OCI-LY7 (cell line): Measurements from ENCODE around the gene AKAP13. TPM values are rescaled to one million over a fixed set of nuclear protein-coding genes. Genes with fewer than 3 reads are reported as not detected.

Experiments used
- BruUV-seq: library from RNA; stranded (reverse); fragments of 400-500 nt; replicated peaks from 2 replicates; lab custom pipeline; 2021; lab: Mats Ljungman, UMichigan
- CTCF ChIA-PET: fragments of 300-600 bp; sonication (Branson Sonifier 250); formaldehyde crosslinking; loops from one replicate; lab custom pipeline; 2022; ENCODE audit warnings: antibody characterized with exemption; ENCODE audit not compliant: unreplicated experiment; lab: Charles Lee
- POLR2A ChIA-PET: fragments of 300-600 bp; sonication (Branson Sonifier 250); formaldehyde crosslinking; loops from one replicate; lab custom pipeline; 2022; ENCODE audit warnings: antibody characterized with exemption; lab: Charles Lee
- DNase-seq: peaks from one replicate; pipeline ENCODE4 v3.0.0-alpha.2; 2015; ENCODE audit warnings: low spot score
- H2AFZ ChIP-seq: fragments of 200-600 bp; sonication (generic), shearing (Covaris generic); 2 replicates; pipeline ENCODE4 v1.6.1; 2014; ENCODE audit warnings: mild to moderate bottlenecking, antibody characterized with exemption, low read length, moderate library complexity
- H3K27ac ChIP-seq: fragments of 200-600 bp; sonication (generic); 2 replicates; pipeline ENCODE4 v1.5.1; 2014; ENCODE audit warnings: mixed run types, low read depth, mild to moderate bottlenecking, moderate library complexity, low read length, inconsistent platforms; ENCODE audit not compliant: poor library complexity, severe bottlenecking
- H3K36me3 ChIP-seq: fragments of 200-600 bp; sonication (generic); 2 replicates; pipeline ENCODE4 v1.6.1; 2014; ENCODE audit warnings: mild to moderate bottlenecking, antibody characterized with exemption, low read length, moderate library complexity, mixed read lengths; ENCODE audit not compliant: insufficient read depth
- H3K4me1 ChIP-seq: fragments of 200-600 bp; sonication (generic); 2 replicates; pipeline ENCODE4 v1.5.1; 2014; ENCODE audit warnings: mild to moderate bottlenecking, low read length; ENCODE audit not compliant: insufficient read depth, poor library complexity, severe bottlenecking
- H3K4me2 ChIP-seq: fragments of 200-600 bp; sonication (generic); 2 replicates; pipeline ENCODE4 v1.6.1; 2014; ENCODE audit warnings: mild to moderate bottlenecking, low read length
- H3K4me3 ChIP-seq: fragments of 200-600 bp; sonication (generic); 2 replicates; pipeline ENCODE4 v1.5.1; 2014; ENCODE audit warnings: mild to moderate bottlenecking, low read depth, low read length; ENCODE audit not compliant: poor library complexity, severe bottlenecking
- H3K79me2 ChIP-seq: fragments of 200-600 bp; sonication (generic); 2 replicates; pipeline ENCODE4 v1.6.1; 2016; ENCODE audit warnings: low read depth, mild to moderate bottlenecking, low read length, moderate library complexity, mixed read lengths; ENCODE audit not compliant: insufficient read depth
- H3K9me2 ChIP-seq: fragments of 200-600 bp; sonication (generic); 2 replicates; pipeline ENCODE4 v1.6.1; 2016; ENCODE audit warnings: mild to moderate bottlenecking, low read length, mixed read lengths; ENCODE audit not compliant: insufficient read depth
- H3K9me3 ChIP-seq: fragments of 200-600 bp; sonication (generic); 2 replicates; pipeline ENCODE4 v1.6.1; 2014; ENCODE audit warnings: mild to moderate bottlenecking, mixed run types, low read length, mixed read lengths
- H4K20me1 ChIP-seq: fragments of 200-600 bp; sonication (generic); 2 replicates; pipeline ENCODE4 v1.6.1; 2014; ENCODE audit warnings: mild to moderate bottlenecking, antibody characterized with exemption, low read length, moderate library complexity, mixed read lengths; ENCODE audit not compliant: insufficient read depth
- EZH2phosphoT487 ChIP-seq: fragments of 200-600 bp; sonication (generic); IDR thresholded peaks from 2 replicates; pipeline ENCODE4 v1.6.1; 2018; ENCODE audit warnings: low read depth, borderline replicate concordance, mild to moderate bottlenecking, mixed run types, antibody characterized with exemption, low read length, moderate library complexity, mixed read lengths
- intact Hi-C: fragments of 100-400 bp; cut with micrococcal nuclease; formaldehyde crosslinking; loops from one replicate; pipeline ENCODE4 v1.10.0; 2022; ENCODE audit not compliant: unreplicated experiment
- total RNA-seq, 2 experiments: library from RNA; depleted of rRNA in 1 of 2; stranded (reverse); fragments of >200 nt in 1 of 2; shearing (Covaris generic) in 1 of 2; gene quantifications; 2 replicates each; pipeline ENCODE4 v1.2.3, GENCODE V29; 2014 to 2022
- TF ChIP-seq, protein P1 (sequence below): fragments of 200-600 bp; sonication (generic); conservative IDR thresholded peaks from 2 replicates; pipeline ENCODE4 v1.5.1; 2014; ENCODE audit warnings: mild to moderate bottlenecking, antibody characterized with exemption, low read length, moderate library complexity, mixed read lengths

The AKAP13 gene
- total RNA-seq, 2 experiments from 2014 or later: 140 to 250 TPM

DNA sequence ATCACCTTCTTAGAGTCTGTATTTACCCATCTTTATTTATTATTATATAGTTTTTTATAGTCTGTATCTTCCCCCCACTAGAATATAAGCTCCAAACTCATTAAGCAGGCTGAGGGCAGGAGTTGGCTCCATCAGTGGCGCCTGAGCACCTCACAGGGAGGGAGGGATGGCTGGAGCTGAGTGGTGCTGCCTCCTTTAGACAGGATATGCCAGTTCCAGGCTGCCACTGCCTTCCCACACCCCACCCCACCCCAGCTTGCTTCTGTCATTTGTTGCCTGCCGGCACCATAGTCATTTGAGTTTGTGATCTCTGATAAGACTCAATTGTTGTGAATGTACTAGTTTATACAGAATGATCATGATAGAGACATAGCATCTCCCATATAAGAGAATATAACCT, 328.8 kb downstream of the AKAP13 start:
- H3K4me3 ChIP-seq: no peak overlapping the region
- H4K20me1 ChIP-seq: no peaks in the 10 kb centered on the region
- no peak overlapping the region for H3K27ac ChIP-seq
- no TSS peak for BruUV-seq
- ChIA-PET POLR2A (interaction anchor here (0.6 to 1.3 kb wide), 3 partner anchors 18 to 102 kb away, joined by 3 to 5 read pairs (median 5); no protein-coding TSS in a partner anchor), CTCF (no interaction called here)
- TF ChIP-seq EZH2phosphoT487: no peak
- TF ChIP-seq, protein P1, sequence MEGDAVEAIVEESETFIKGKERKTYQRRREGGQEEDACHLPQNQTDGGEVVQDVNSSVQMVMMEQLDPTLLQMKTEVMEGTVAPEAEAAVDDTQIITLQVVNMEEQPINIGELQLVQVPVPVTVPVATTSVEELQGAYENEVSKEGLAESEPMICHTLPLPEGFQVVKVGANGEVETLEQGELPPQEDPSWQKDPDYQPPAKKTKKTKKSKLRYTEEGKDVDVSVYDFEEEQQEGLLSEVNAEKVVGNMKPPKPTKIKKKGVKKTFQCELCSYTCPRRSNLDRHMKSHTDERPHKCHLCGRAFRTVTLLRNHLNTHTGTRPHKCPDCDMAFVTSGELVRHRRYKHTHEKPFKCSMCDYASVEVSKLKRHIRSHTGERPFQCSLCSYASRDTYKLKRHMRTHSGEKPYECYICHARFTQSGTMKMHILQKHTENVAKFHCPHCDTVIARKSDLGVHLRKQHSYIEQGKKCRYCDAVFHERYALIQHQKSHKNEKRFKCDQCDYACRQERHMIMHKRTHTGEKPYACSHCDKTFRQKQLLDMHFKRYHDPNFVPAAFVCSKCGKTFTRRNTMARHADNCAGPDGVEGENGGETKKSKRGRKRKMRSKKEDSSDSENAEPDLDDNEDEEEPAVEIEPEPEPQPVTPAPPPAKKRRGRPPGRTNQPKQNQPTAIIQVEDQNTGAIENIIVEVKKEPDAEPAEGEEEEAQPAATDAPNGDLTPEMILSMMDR: no peak
- H3K4me1 ChIP-seq: peaks cover 44% of the 10 kb centered on the region
- intact Hi-C loops: loop anchor here (5.0 to 10.0 kb wide), 2 partner anchors 227 to 324 kb away; partner anchors contain the start of gene AKAP13
- H3K9me2 ChIP-seq: no peaks in the 10 kb centered on the region
- H2AFZ ChIP-seq: no peak overlapping the region
- no peak overlapping the region for H3K4me2 ChIP-seq
- DNase-seq: no peak
- H3K36me3 ChIP-seq: peaks cover 77% of the 10 kb centered on the region
- H3K79me2 ChIP-seq: peaks cover 49% of the 10 kb centered on the region
- H3K9me3 ChIP-seq: no peaks in the 10 kb centered on the region

DNA sequence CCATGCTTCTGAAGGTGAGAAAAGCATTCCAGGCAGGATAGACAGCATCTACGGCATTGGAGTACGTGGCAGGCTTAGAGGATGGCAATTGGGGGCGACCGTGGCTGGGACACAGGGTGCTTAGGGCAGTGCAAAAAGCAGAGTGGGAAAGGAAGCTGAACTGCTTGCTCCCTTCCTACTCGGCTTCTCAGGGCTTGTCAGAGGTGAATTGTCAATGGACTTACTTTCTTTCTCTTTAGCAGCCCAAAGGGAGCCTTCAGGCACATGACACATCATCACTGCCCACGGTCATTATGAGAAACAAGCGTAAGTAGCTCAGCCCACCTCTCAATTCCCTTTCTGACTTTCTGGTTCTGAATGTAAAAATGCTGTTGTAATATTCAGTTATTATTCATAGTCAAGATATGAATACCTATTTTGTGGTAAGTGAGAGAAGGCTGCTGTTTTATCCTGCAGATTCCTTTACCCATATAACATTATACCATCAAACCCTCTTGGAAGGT, 330.0 kb downstream of the AKAP13 start:
- intact Hi-C loops: no loop called here
- Histone ChIP-seq H3K27ac (no peak overlapping the region), H2AFZ (no peak overlapping the region), H3K4me2 (no peak overlapping the region), H3K9me2 (no peaks in the 10 kb centered on the region), H3K4me1 (peaks cover 33% of the 10 kb centered on the region), H3K9me3 (no peaks in the 10 kb centered on the region), H3K79me2 (peaks cover 38% of the 10 kb centered on the region; the same call in 1 of the 2 replicates), H4K20me1 (no peaks in the 10 kb centered on the region), H3K36me3 (peaks cover 81% of the 10 kb centered on the region), H3K4me3 (no peak overlapping the region)
- ChIA-PET CTCF (no interaction called here), POLR2A (interaction anchor here (0.6 to 0.7 kb wide), 2 partner anchors 20 to 31 kb away, joined by 3 to 5 read pairs; no protein-coding TSS in a partner anchor)
- no peak for DNase-seq
- TF ChIP-seq EZH2phosphoT487: no peak
- no TSS peak for BruUV-seq

DNA sequence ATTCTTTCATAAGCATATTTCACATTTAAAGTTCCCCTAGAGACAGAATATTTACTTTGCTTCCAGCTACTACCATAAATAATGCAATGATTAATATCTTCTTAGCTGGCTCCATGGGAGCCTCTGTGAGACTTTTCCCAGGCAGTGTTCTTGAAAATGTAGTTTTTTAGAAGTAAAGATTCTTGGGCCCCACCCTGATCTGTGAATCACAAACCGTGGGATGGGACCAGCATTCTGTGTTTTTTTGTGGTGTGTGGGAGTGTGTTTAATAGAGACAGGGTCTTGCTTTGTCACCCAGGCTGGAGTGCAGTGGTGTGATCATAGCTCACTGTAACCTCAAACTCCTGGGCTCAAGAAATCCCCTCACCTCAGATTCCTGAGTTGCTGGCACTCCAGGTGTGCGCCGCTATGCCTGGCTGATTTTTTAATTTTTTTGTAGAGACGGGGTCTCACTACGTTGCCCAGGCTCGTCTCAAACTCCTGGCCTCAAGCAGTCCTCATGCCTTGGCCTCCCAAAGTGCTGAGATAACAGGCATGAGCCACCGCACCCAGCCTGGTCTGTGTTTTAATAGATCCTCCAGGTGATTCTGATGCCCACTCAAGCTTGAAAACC, 331.3 kb downstream of the AKAP13 start:
- intact Hi-C loops: no loop called here
- H3K36me3 ChIP-seq: peaks cover 87% of the 10 kb centered on the region
- H3K4me3 ChIP-seq: no peak overlapping the region
- no peak overlapping the region for H3K27ac ChIP-seq
- no TSS peak for BruUV-seq
- POLR2A ChIA-PET: no interaction called here
- DNase-seq: no peak
- no peak overlapping the region for H3K4me2 ChIP-seq
- H2AFZ ChIP-seq: no peak overlapping the region
- no peaks in the 10 kb centered on the region for H4K20me1 ChIP-seq
- no peak for TF ChIP-seq EZH2phosphoT487
- TF ChIP-seq, protein P1: no peak
- peaks cover 25% of the 10 kb centered on the region; the same call in 1 of the 2 replicates for H3K79me2 ChIP-seq
- H3K9me3 ChIP-seq: no peaks in the 10 kb centered on the region
- H3K9me2 ChIP-seq: no peaks in the 10 kb centered on the region
- peaks cover 27% of the 10 kb centered on the region for H3K4me1 ChIP-seq
- CTCF ChIA-PET: interaction anchor here (0.8 kb wide), 1 partner anchor 22 kb away, joined by 3 read pairs; no protein-coding TSS in a partner anchor
